ENCODE measurements around the gene KCTD13.
"Not testable (repeated sequence)": the region's sequence is repeated elsewhere in the genome, so short reads cannot be mapped to it uniquely, and the experiment has no call there.

The KCTD13 gene

GRCh38 chr16:29906520-29907244, 19.3 kb downstream of the KCTD13 start:
- no peak for DNase-seq (ENCODE audit: low read depth in 2 of 2)

DNA sequence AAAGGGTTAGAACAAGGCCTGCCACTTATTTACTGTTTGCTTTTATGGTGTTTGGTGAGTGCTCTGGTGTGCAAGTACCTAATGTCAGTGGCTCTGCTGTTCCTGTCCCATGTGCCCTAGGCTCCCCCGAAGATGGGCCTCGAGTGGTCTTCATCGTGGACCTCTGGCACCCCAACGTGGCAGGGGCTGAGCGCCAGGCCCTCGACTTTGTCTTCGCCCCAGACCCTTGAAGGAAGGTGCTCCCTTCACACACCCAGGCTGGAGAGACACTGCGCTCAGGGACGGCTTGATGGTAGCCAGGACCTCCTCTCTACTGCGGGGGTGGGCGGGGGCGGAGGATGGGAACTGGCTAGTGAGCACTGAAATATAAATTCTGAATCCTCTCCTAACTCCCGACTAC, 20.4 kb downstream of the KCTD13 start:
- no peak for DNase-seq (ENCODE audit: low read depth in 2 of 2)

- no peak for DNase-seq (ENCODE audit: low read depth in 2 of 2)
Observed at GRCh38 chr16:29904947-29905346, 21.1 kb downstream of the KCTD13 start.

DNA sequence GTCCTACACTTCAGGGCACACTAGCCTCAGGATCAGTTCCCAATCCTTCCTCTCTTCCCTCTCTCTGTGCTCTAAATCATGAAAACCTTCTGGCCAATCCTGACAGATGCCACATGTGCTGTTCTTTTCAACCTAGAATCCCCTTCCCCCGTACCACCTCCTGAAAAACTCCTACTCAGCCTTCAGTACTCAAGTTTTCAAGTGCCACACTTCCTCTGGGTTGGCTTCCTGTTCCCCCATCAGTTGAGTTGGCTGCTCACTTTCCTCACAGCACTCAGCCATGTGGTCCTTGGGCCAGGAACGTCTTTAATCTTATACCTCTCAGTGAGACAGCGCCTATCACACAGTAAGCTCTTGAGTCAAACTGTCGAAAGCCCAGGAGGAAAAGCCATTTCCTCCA, 22.4 kb downstream of the KCTD13 start:
- no peak for DNase-seq (ENCODE audit: low read depth in 2 of 2)

GRCh38 chr16:29901607-29901945, 24.4 kb downstream of the KCTD13 start:
- DNase-seq (ENCODE audit: low read depth in 2 of 2): no peak

- no peak for DNase-seq (ENCODE audit: low read depth in 2 of 2)
Observed at GRCh38 chr16:29900888-29901606, 25.0 kb downstream of the KCTD13 start.

DNA sequence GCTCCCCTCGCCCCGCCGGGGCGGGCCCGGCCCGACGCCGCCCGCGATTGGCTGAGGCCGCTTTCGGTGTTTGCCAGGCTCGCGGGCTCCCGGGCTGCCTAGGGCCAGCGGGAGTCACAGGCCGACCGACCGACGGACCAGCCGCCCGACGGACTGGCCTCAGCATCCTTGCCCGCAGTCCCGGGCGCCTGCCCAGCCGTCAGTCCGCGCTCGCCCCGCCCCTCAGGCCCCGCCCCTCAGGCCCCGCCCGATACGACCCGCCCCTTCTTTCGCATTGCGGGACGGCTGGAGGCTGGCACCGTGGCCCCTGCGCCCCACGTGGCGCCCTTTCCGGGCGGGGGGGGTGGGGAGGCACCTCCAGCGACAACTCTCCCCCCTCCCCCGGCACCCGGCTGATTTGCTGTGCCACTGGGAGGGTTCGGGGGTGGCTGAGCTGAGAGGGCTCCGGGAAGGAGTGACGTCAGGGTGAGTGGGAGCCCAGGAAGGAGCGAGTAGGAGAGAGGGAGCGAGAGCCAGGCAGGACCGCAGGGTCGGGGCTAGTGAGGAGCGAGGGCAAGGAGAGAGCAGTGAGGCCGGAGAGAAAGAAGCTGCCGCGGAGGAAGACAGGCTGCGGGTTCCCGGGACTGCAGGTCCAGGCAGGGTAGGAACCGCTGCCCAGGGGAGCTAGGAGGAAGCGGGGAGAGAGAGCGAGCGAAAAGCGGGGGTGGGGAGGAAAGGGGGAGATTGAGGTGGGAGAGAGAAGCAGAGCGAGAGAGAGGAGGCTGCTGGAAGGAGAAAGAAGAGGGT, 25.7 kb downstream of the KCTD13 start, which contains the start of gene ASPHD1:
TSS of gene ASPHD1 (plus strand) at position 387 of the 786 bp plus-strand sequence. CDS start 484 bp downstream, outside the sequence.
- peak; percentile 61 to 69 for DNase-seq (ENCODE audit: low read depth in 2 of 2)

- peak; percentile 65 to 77 for DNase-seq (ENCODE audit: low read depth in 2 of 2)
Observed at GRCh38 chr16:29899516-29900101, 26.4 kb downstream of the KCTD13 start, which contains the start of gene SEZ6L2. SEZ6L2 (minus strand) TSS chr16:29899550; CDS start chr16:29899019, 531 bp downstream.

GRCh38 chr16:29898804-29899515, 27.1 kb downstream of the KCTD13 start:
- DNase-seq (ENCODE audit: low read depth in 2 of 2): no peak

GRCh38 chr16:29898135-29898803, 27.8 kb downstream of the KCTD13 start:
- DNase-seq (ENCODE audit: low read depth in 2 of 2): no peak

GRCh38 chr16:29897333-29897732, 28.7 kb downstream of the KCTD13 start:
- DNase-seq (ENCODE audit: low read depth in 2 of 2): no peak

DNA sequence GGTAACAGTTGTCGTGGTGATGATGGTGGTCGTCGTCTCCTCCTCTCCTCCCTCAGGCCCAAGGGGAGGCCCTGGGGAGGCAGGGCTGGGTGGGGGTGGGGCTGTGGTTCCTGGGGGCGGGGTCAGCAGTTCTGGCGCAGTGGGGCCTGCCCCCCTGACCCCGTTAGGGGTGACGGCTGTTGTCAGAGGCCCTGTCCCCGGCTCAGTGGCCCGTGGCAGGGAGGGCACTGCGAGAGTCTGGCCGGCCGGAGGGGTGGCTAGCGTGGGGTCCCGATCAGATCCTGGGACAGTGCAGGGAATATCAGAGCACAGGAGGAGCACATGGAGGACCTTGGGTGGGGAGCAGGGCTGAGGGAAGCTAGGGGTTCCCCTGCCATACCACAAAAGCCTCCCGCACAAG, 29.2 kb downstream of the KCTD13 start:
- DNase-seq (ENCODE audit: low read depth in 2 of 2): no peak

DNA sequence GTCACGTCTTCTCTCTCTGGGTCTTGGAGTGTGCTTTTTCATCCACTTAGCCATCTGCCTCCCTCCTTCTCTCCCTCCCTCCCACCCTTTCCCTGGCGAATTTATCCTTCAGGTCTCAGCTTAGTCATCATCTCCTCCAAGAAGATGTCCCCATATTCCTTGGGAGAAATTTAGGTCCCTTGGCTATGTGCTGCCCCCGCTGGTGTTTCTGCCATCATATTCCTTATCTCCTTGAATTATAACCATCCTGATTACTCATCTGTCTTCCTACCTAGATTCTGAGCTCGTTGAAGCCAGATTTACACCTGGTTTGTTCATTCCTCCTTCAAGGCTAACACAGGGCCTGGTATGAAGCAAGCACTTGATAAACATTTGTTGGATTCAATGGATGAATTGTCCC, 31.7 kb downstream of the KCTD13 start:
- DNase-seq (ENCODE audit: low read depth in 2 of 2): no peak

DNA sequence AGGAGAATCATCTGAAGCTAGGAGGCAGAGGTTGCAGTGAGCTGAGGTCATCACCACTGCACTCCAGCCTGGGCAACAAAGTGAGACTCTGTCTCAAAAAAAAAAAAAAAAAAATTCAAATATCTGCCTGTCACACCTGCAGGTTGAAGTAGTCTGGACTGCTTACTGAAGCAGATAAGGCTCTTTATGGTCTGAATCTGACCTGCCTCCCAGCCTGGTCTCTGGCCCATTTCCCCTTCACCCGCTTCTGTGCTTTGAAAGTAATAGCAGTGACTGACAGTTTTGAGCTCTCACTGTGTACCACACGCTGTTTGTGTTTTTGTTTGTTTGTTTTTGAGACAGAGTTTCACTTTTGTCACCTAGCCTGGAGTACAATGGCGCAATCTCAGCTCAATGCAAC, 32.5 kb downstream of the KCTD13 start:
- no peak for DNase-seq (ENCODE audit: low read depth in 2 of 2)

DNA sequence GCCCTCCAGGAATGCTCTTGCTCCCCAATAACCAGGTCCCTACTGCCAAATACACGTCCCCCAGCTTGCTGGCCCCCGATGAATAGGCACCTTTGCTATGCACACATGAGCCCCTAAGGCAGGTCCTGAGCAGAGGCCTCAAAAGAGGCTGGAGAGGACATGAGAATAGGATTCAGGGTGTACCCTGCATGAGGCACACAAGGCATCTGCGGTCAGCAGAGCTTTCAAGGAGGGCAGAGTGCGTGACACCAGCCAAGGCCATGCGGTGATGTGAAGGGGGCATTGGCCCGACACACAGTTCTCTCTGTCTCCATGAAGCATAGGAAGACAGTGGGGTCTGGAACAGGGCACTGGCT, 33.6 kb downstream of the KCTD13 start:
- no peak for DNase-seq (ENCODE audit: low read depth in 2 of 2)

DNA sequence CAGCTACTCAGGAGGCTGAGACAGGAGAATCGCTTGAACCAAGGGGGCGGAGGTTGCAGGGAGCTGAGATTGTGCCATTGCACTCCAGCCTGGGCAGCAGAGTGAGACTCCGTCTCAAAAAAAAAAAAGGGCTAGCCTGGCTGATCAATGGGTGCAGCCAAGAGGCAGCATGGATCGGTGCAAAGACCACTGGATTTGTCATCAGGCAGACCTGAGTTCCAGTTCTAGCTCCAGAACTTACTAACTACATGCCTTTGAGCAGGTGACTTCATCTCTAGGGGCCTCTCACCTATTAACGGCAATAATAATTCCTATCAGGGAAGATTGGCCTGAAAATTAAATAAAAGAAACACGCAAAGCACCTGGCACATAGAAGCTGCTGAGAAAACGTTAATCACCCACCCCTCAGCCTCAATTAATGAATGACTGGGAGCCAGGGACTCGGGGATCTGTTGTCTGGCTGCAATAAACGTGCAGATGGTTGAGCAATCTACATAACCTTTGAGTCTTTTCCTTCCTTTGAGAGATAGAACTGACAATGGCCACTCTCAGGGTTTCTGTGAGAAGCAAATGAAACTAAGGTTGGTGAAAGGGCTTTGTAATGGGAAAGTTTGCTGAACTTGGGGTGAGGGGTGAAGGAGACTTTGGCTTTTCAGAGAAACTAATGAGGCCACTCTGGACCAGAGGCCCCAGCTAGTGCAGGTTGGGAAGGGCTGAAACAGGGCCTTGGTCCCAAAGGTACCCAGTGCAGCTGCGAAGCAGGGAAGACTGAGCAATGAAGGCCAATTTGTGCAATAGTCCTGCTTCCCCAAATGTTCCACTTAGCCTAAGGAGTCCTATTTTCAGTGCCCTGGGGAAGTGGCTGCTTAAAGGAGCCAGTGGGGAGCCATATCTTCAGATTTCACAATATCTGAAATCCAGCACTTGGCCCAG, 34.2 kb downstream of the KCTD13 start:
- no peak for DNase-seq (ENCODE audit: low read depth in 2 of 2)

GRCh38 chr16:29889372-29889771, 36.7 kb downstream of the KCTD13 start:
- not testable (repeated sequence) for DNase-seq (ENCODE audit: low read depth in 2 of 2)

- DNase-seq (ENCODE audit: low read depth in 2 of 2): no peak
Observed at GRCh38 chr16:29883987-29884386, 42.0 kb downstream of the KCTD13 start.

DNA sequence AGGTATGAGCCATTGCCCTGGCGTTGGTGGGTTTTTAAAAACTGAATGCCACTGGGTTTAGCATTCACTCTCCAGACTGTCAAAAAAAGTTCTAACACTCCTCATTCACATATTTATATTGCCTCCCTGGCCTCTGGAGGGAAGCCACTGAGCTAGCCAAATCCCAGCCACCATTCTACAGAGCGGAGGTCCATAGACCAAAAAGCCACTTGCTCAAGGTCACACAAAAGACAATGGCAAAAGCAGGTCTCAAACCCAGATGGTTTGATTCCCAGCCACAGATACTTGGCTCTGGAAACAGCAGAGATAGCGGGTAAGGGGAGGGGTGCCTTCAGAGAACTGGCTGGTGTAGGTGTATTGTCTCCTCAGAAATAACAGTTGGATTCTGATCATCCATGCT, 45.0 kb downstream of the KCTD13 start:
- DNase-seq (ENCODE audit: low read depth in 2 of 2): no peak

DNA sequence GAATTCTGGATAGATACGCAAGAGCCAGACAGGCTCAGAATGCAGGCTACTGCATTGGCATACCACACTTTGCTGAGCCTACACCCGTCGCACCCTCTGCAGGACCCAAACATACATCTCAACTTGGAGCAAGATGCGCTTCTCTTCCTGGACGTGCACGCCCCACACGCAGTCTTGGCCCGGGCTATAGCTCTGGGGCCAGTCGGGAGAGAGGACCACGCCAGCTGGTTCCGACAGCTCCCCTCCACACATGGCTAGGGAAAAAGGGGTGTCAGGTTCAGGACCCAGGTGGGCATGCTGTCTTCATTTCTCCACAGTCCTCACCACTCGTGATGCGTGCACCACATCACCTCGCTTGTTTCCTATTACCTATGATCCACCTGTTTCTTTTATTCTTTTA, 47.9 kb downstream of the KCTD13 start:
- no peak for DNase-seq (ENCODE audit: low read depth in 2 of 2)

Measured in stimulated activated CD4-positive, alpha-beta T cell treated with anti-CD3 and anti-CD28 coated beads, Interleukin-4, amount 100 ng/mL, for 48 hours (primary cell).